HEK293 (cell line): ENCODE data around the gene NTSR1.
A peak's percentile ranks its signal among the peaks of the same experiment; 100 is the strongest.

Source experiments
- CTCF ChIA-PET: fragments of 350-600 bp; formaldehyde crosslinking; extraction: SDS; loops from one replicate; lab custom pipeline; 2021; ENCODE audit warnings: antibody characterized with exemption; lab: Yijun Ruan, JAX
- POLR2A ChIA-PET: fragments of 300-600 bp; formaldehyde crosslinking; extraction: SDS; loops from one replicate; lab custom pipeline; 2020; ENCODE audit warnings: antibody characterized with exemption, inconsistent platforms; lab: Yijun Ruan, JAX
- H3K27ac ChIP-seq: fragments of 200-500 bp; sonication (Bioruptor generic); 2 replicates; pipeline ENCODE4 v1.5.1; 2014; ENCODE audit warnings: low read depth, low read length, control low read depth, inconsistent platforms; ENCODE audit errors: extremely low read depth
- H3K36me3 ChIP-seq, 2 experiments: fragments of 200-500 bp in 1 of 2; sonication (Bioruptor generic) in 1 of 2; 1 replicate in 1 of 2; 2 replicates in 1 of 2; pipeline ENCODE4 v1.5.1; 2014 to 2017; ENCODE audit warnings: inconsistent platforms in 2 of 2, low read length in 2 of 2; ENCODE audit not compliant: control insufficient read depth in 2 of 2, insufficient read depth in 1 of 2
- H3K4me1 ChIP-seq: fragments of 200-500 bp; sonication (Bioruptor generic); 2 replicates; pipeline ENCODE4 v1.5.1; 2014; ENCODE audit warnings: mild to moderate bottlenecking, low read length, inconsistent platforms; ENCODE audit not compliant: control insufficient read depth, insufficient read depth
- H3K4me3 ChIP-seq: 2 replicates; pipeline ENCODE4 v1.5.1; 2011; ENCODE audit warnings: low read depth, mild to moderate bottlenecking, control low read depth, low read length, moderate library complexity
- H3K9me3 ChIP-seq: fragments of 200-500 bp; sonication (Bioruptor generic); 2 replicates; pipeline ENCODE4 v1.5.1; 2014; ENCODE audit warnings: low read depth, low read length, inconsistent platforms; ENCODE audit not compliant: control insufficient read depth, insufficient read depth
- EGR2 ChIP-seq: fragments of 450-650 bp; formaldehyde crosslinking; IDR thresholded peaks from 2 replicates; pipeline ENCODE4 v1.5.1; 2016; ENCODE audit warnings: low read depth, missing biosample characterization, missing genetic modification characterization
- GLI2 ChIP-seq: fragments of 450-650 bp; formaldehyde crosslinking; IDR thresholded peaks from 2 replicates; pipeline ENCODE4; 2017; ENCODE audit warnings: missing biosample characterization, missing genetic modification characterization, low read depth, borderline replicate concordance
- HOXA7 ChIP-seq: sonication (generic); formaldehyde crosslinking; IDR thresholded peaks from 2 replicates; pipeline ENCODE4 v1.8.1; 2022; ENCODE audit warnings: missing genetic modification reagents, borderline replicate concordance
- REPIN1 ChIP-seq: fragments of 450-650 bp; formaldehyde crosslinking; IDR thresholded peaks from 2 replicates; pipeline ENCODE4 v1.5.1; 2017; ENCODE audit warnings: missing biosample characterization, missing genetic modification characterization, low read depth
- SCRT2 ChIP-seq: fragments of 450-650 bp; formaldehyde crosslinking; IDR thresholded peaks from 2 replicates; pipeline ENCODE4 v1.5.1; 2016; ENCODE audit warnings: missing biosample characterization, missing genetic modification characterization
- SP2 ChIP-seq: fragments of 450-650 bp; formaldehyde crosslinking; IDR thresholded peaks from 2 replicates; pipeline ENCODE4 v1.5.1; 2016; ENCODE audit warnings: missing biosample characterization, missing genetic modification characterization
- SP3 ChIP-seq: fragments of 450-650 bp; formaldehyde crosslinking; IDR thresholded peaks from 2 replicates; pipeline ENCODE4 v1.5.1; 2016; ENCODE audit warnings: missing biosample characterization, missing genetic modification characterization
- SP7 ChIP-seq: fragments of 450-650 bp; formaldehyde crosslinking; IDR thresholded peaks from 2 replicates; pipeline ENCODE4 v1.5.1; 2016; ENCODE audit warnings: missing biosample characterization, missing genetic modification characterization
- TCF7L2 ChIP-seq: IDR thresholded peaks from 2 replicates; pipeline ENCODE4 v1.6.1; 2011; ENCODE audit warnings: low read depth, mild to moderate bottlenecking, inconsistent platforms, low read length, moderate library complexity, borderline replicate concordance
- WT1 ChIP-seq: fragments of 450-650 bp; formaldehyde crosslinking; IDR thresholded peaks from 2 replicates; pipeline ENCODE4 v1.5.1; 2016; ENCODE audit warnings: missing biosample characterization, missing genetic modification characterization
- ZFHX2 ChIP-seq: fragments of 450-650 bp; formaldehyde crosslinking; conservative IDR thresholded peaks from 2 replicates; pipeline ENCODE4 v1.5.1; 2016; ENCODE audit warnings: missing biosample characterization, missing genetic modification characterization
- ZNF157 ChIP-seq: fragments of 450-650 bp; formaldehyde crosslinking; IDR thresholded peaks from 2 replicates; pipeline ENCODE4 v1.5.1; 2016; ENCODE audit warnings: missing biosample characterization, missing genetic modification characterization
- ZNF19 ChIP-seq: fragments of 450-650 bp; formaldehyde crosslinking; IDR thresholded peaks from 2 replicates; pipeline ENCODE4; 2016; ENCODE audit warnings: missing biosample characterization, missing genetic modification characterization, low read depth
- ZNF341 ChIP-seq: fragments of 450-650 bp; formaldehyde crosslinking; IDR thresholded peaks from 2 replicates; pipeline ENCODE4; 2016; ENCODE audit warnings: low read depth, missing biosample characterization, missing genetic modification characterization
- ZNF514 ChIP-seq: fragments of 450-650 bp; formaldehyde crosslinking; IDR thresholded peaks from 2 replicates; pipeline ENCODE4 v1.5.1; 2016; ENCODE audit warnings: missing biosample characterization, missing genetic modification characterization
- ZNF530 ChIP-seq: fragments of 450-650 bp; formaldehyde crosslinking; IDR thresholded peaks from 2 replicates; pipeline ENCODE4 v1.5.1; 2016; ENCODE audit warnings: low read depth, missing biosample characterization, missing genetic modification characterization
- ZNF664 ChIP-seq: fragments of 450-650 bp; formaldehyde crosslinking; IDR thresholded peaks from 2 replicates; pipeline ENCODE4 v1.5.1; 2016; ENCODE audit warnings: missing biosample characterization, missing genetic modification characterization
- TF ChIP-seq, protein P1 (sequence below): fragments of 450-650 bp; formaldehyde crosslinking; IDR thresholded peaks from 2 replicates; pipeline ENCODE4 v1.5.1; 2016; ENCODE audit warnings: missing biosample characterization, missing genetic modification characterization
- TF ChIP-seq, protein P2 (sequence below): fragments of 450-650 bp; formaldehyde crosslinking; IDR thresholded peaks from 2 replicates; pipeline ENCODE4 v1.5.1; 2016; ENCODE audit warnings: missing biosample characterization, missing genetic modification characterization
- TF ChIP-seq, protein P3 (sequence below): fragments of 450-650 bp; formaldehyde crosslinking; IDR thresholded peaks from 2 replicates; pipeline ENCODE4 v1.5.1; 2016; ENCODE audit warnings: missing biosample characterization, missing genetic modification characterization
- TF ChIP-seq, protein P4 (sequence below): fragments of 450-650 bp; IDR thresholded peaks from 2 replicates; pipeline ENCODE4 v1.5.1; 2018; ENCODE audit warnings: missing biosample characterization, mild to moderate bottlenecking, missing genetic modification characterization
- TF ChIP-seq, protein P5 (sequence below): fragments of 450-650 bp; formaldehyde crosslinking; IDR thresholded peaks from 2 replicates; pipeline ENCODE4 v1.5.1; 2016; ENCODE audit warnings: missing biosample characterization, missing genetic modification characterization, borderline replicate concordance

NTSR1 gene

DNA sequence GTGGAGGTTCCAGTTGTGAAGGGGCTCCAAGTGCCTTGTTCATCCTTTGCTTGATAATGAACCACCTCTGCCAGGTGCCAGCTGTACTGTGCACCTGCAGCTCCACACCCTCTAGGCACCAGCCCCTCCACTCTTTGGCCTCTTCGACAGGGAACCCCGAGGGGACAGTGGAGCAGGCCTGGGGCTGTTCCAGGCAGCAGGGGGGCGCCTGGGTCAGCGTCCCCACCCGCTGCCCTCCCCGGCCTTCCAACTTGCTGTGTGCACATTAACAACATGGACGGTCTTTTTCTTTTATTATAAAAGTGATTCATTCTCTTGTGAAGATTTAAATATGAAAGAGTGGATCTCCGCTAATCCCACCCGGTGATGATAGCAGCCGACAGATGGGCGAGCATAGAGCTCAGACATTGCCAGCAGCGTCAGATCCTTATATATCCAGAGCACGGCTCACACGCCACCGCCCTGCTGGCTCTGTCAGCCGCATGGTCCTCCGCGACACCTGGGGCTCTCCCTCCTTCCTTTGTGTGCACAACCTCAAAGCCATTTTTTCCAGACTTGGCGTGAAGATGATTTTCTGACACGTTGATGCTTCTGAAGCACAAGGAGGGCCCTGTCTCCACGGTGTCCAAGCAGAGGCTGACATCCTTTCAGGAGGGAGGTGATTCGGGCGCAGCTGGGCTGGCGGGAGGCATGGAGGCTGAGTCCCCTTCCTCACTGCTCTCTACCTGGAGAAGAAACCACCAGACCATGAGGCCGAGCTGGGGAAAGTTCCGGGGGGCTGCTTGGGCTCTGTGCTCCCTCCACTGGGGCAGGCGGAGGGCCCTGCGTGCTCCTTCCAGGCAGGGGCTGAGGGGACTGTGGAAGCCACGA, 65.4 kb downstream of the NTSR1 start:
- TF ChIP-seq TCF7L2 = no peak
- TF ChIP-seq WT1 (tag by site-specific recombination) = no peak
- TF ChIP-seq, protein P1, sequence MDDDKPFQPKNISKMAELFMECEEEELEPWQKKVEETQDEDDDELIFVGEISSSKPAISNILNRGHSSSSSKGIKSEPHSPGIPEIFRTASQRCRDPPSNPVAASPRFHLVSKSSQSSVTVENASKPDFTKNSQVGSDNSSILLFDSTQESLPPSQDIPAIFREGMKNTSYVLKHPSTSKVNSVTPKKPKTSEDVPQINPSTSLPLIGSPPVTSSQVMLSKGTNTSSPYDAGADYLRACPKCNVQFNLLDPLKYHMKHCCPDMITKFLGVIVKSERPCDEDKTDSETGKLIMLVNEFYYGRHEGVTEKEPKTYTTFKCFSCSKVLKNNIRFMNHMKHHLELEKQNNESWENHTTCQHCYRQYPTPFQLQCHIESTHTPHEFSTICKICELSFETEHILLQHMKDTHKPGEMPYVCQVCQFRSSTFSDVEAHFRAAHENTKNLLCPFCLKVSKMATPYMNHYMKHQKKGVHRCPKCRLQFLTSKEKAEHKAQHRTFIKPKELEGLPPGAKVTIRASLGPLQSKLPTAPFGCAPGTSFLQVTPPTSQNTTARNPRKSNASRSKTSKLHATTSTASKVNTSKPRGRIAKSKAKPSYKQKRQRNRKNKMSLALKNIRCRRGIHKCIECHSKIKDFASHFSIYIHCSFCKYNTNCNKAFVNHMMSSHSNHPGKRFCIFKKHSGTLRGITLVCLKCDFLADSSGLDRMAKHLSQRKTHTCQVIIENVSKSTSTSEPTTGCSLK = no peak
- TF ChIP-seq, protein P2, sequence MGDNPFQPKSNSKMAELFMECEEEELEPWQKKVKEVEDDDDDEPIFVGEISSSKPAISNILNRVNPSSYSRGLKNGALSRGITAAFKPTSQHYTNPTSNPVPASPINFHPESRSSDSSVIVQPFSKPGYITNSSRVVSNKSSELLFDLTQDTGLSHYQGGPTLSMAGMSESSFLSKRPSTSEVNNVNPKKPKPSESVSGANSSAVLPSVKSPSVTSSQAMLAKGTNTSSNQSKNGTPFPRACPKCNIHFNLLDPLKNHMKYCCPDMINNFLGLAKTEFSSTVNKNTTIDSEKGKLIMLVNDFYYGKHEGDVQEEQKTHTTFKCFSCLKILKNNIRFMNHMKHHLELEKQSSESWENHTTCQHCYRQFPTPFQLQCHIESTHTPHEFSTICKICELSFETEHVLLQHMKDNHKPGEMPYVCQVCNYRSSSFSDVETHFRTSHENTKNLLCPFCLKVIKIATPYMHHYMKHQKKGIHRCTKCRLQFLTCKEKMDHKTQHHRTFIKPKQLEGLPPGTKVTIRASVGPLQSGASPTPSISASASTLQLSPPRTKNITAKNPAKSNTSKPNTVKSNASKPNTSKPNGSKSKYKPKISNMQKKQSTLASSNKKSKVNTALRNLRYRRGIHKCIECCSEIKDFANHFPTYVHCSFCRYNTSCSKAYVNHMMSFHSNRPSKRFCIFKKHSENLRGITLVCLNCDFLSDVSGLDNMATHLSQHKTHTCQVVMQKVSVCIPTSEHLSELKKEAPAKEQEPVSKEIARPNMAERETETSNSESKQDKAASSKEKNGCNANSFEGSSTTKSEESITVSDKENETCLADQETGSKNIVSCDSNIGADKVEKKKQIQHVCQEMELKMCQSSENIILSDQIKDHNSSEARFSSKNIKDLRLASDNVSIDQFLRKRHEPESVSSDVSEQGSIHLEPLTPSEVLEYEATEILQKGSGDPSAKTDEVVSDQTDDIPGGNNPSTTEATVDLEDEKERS (tag by site-specific recombination) = no peak
- no peak for TF ChIP-seq ZNF19 (tag by site-specific recombination)
- TF ChIP-seq, protein P3, sequence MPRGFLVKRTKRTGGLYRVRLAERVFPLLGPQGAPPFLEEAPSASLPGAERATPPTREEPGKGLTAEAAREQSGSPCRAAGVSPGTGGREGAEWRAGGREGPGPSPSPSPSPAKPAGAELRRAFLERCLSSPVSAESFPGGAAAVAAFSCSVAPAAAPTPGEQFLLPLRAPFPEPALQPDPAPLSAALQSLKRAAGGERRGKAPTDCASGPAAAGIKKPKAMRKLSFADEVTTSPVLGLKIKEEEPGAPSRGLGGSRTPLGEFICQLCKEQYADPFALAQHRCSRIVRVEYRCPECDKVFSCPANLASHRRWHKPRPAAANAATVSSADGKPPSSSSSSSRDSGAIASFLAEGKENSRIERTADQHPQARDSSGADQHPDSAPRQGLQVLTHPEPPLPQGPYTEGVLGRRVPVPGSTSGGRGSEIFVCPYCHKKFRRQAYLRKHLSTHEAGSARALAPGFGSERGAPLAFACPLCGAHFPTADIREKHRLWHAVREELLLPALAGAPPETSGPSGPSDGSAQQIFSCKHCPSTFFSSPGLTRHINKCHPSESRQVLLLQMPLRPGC (tag by site-specific recombination) = no peak
- no peak for TF ChIP-seq ZNF530 (tag by site-specific recombination)
- no peak for TF ChIP-seq GLI2 (tag by site-specific recombination)
- no peak for TF ChIP-seq ZNF664 (tag by site-specific recombination)
- TF ChIP-seq ZNF514 (tag by site-specific recombination) = no peak
- TF ChIP-seq, protein P4, sequence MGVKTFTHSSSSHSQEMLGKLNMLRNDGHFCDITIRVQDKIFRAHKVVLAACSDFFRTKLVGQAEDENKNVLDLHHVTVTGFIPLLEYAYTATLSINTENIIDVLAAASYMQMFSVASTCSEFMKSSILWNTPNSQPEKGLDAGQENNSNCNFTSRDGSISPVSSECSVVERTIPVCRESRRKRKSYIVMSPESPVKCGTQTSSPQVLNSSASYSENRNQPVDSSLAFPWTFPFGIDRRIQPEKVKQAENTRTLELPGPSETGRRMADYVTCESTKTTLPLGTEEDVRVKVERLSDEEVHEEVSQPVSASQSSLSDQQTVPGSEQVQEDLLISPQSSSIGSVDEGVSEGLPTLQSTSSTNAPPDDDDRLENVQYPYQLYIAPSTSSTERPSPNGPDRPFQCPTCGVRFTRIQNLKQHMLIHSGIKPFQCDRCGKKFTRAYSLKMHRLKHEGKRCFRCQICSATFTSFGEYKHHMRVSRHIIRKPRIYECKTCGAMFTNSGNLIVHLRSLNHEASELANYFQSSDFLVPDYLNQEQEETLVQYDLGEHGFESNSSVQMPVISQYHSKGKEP (tag by site-specific recombination) = no peak
- no peak for TF ChIP-seq SP3
- no peak for TF ChIP-seq HOXA7 (CRISPR knock-in tag)
- TF ChIP-seq SCRT2 (tag by site-specific recombination) = no peak
- Histone ChIP-seq H3K4me1 (0 out of 2 replicates have a peak, but pooled peaks cover 3% of the 10 kb centered on the region), H3K27ac (no peak overlapping the region), H3K9me3 (no peaks in the 10 kb centered on the region), H3K36me3 (no peaks in the 10 kb centered on the region), H3K4me3 (no peak overlapping the region)
- POLR2A ChIA-PET = no interaction called here
- CTCF ChIA-PET = interaction anchor here (0.7 to 2.1 kb wide), 4 partner anchors 18 to 157 kb away, joined by 3 to 10 read pairs (median 4); no protein-coding TSS in a partner anchor

DNA sequence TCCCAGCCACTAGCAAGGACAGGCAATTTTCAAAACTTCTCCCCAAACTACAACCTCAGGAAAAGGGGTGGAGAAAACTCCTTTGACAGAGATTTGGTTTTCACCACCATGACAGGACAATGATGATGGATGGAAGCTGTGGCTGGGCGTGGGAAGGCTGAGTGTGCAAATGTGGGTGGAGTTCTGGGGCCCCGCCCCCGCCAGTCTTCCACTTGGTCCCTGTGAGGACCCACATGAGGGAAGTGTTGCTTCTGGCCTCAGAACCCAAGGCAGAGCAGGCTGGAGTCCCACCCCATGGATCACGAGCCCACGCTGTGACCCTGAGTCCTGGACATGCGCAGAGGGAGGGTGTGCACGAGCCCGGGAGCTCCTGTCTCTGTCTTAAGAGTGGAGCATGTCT, 66.1 kb downstream of the NTSR1 start:
- Histone ChIP-seq H3K9me3 (no peaks in the 10 kb centered on the region), H3K4me1 (0 out of 2 replicates have a peak, but pooled peaks cover 3% of the 10 kb centered on the region), H3K27ac (no peak overlapping the region), H3K4me3 (no peak overlapping the region), H3K36me3 (no peaks in the 10 kb centered on the region)
- ChIA-PET POLR2A (no interaction called here), CTCF (interaction anchor here (0.7 kb wide), 1 partner anchor 157 kb away, joined by 3 read pairs; no protein-coding TSS in a partner anchor)
- TF ChIP-seq REPIN1 (tag by site-specific recombination) (no peak), ZNF341 (peak; percentile 14; the same call in 1 of the 2 replicates), ZFHX2 (tag by site-specific recombination) (peak; percentile 94), ZNF157 (tag by site-specific recombination) (no peak), SP7 (tag by site-specific recombination) (no peak), EGR2 (peak; percentile 90), ZNF664 (tag by site-specific recombination) (no peak), SP2 (tag by site-specific recombination) (peak; percentile 49)
- TF ChIP-seq, protein P5, sequence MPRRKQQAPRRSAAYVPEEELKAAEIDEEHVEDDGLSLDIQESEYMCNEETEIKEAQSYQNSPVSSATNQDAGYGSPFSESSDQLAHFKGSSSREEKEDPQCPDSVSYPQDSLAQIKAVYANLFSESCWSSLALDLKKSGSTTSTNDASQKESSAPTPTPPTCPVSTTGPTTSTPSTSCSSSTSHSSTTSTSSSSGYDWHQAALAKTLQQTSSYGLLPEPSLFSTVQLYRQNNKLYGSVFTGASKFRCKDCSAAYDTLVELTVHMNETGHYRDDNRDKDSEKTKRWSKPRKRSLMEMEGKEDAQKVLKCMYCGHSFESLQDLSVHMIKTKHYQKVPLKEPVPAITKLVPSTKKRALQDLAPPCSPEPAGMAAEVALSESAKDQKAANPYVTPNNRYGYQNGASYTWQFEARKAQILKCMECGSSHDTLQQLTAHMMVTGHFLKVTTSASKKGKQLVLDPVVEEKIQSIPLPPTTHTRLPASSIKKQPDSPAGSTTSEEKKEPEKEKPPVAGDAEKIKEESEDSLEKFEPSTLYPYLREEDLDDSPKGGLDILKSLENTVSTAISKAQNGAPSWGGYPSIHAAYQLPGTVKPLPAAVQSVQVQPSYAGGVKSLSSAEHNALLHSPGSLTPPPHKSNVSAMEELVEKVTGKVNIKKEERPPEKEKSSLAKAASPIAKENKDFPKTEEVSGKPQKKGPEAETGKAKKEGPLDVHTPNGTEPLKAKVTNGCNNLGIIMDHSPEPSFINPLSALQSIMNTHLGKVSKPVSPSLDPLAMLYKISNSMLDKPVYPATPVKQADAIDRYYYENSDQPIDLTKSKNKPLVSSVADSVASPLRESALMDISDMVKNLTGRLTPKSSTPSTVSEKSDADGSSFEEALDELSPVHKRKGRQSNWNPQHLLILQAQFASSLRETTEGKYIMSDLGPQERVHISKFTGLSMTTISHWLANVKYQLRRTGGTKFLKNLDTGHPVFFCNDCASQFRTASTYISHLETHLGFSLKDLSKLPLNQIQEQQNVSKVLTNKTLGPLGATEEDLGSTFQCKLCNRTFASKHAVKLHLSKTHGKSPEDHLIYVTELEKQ (tag by site-specific recombination) = peak; percentile 38; the same call in 1 of the 2 replicates
